ENCODE measurements around the gene AMFR. TPM values are rescaled to one million over a fixed set of nuclear protein-coding genes. Genes with fewer than 3 reads are reported as not detected.

AMFR gene
- total RNA-seq, 1 experiment from 2014 or later = 25.6 TPM

DNA sequence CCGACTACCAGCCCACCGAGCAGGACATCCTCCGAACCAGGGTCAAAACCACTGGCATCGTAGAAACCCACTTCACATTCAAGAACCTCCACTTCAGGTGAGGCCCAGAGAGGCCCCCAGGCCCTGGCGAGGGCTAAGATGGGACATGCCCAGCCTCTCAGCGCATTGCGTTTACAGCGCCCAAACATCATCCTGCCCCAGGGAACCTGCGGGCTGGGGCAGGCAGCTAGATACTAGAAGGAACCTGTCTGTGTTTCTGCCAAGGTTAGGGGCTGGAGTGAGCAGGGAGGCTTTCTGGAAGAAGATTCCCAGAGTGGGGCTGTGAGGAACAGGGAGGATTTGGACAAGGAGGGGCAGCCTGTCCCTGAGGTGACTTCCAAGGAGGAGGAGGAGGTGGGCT lies 90.6 kb downstream of the AMFR start:
- Histone ChIP-seq H3K4me1 (ENCODE audit: insufficient read depth, low read length) (no peaks in the 10 kb centered on the region), H4K91ac (ENCODE audit: insufficient read length, low read depth, low read length) (no peak overlapping the region), H4K20me1 (ENCODE audit: control insufficient read depth, insufficient read depth, insufficient read length) (no peaks in the 10 kb centered on the region), H3K27me3 (ENCODE audit: insufficient read depth, low read length) (no peaks in the 10 kb centered on the region), H3K18ac (ENCODE audit: insufficient read length, low read depth, low read length) (no peak overlapping the region), H3K79me2 (ENCODE audit: insufficient read depth, low read length) (no peaks in the 10 kb centered on the region), H2BK120ac (ENCODE audit: low read depth, low read length, poor library complexity, severe bottlenecking) (no peak overlapping the region), H2AFZ (ENCODE audit: low read length) (no peak overlapping the region), H3K56ac (ENCODE audit: insufficient read length, low read depth, low read length) (no peak overlapping the region), H3K4me2 (ENCODE audit: insufficient read depth, insufficient read length, low read length) (no peak overlapping the region), H3T11ph (ENCODE audit: low read length) (no peak overlapping the region), H2BK12ac (ENCODE audit: insufficient read length, low read depth, low read length) (no peak overlapping the region), H3K23ac (ENCODE audit: insufficient read length, low read depth, low read length) (no peak overlapping the region), H4K8ac (replicated peaks; ENCODE audit: insufficient read length, low read depth, low read length) (no peak overlapping the region), H3K9me3 (ENCODE audit: control insufficient read depth, low read depth, low read length) (no peaks in the 10 kb centered on the region), H4K5ac (ENCODE audit: insufficient read length, low read depth, low read length) (no peak overlapping the region), H3K27ac (ENCODE audit: insufficient read length, low read depth, low read length) (no peak overlapping the region), H3K9ac (ENCODE audit: extremely low read depth, insufficient read length, low read length) (no peak overlapping the region), H3K79me1 (ENCODE audit: insufficient read depth, low read depth, low read length, poor library complexity, severe bottlenecking) (no peaks in the 10 kb centered on the region), H2BK5ac (ENCODE audit: insufficient read length, low read length) (no peak overlapping the region), H3K23me2 (ENCODE audit: insufficient read length, low read depth, low read length, poor library complexity, severe bottlenecking) (no peaks in the 10 kb centered on the region), H2AK5ac (ENCODE audit: insufficient read length, low read length) (no peak overlapping the region), H3K14ac (ENCODE audit: insufficient read depth, low read length) (no peak overlapping the region), H2BK20ac (ENCODE audit: low read depth, low read length, poor library complexity, severe bottlenecking) (no peak overlapping the region), H2BK15ac (ENCODE audit: low read depth, low read length) (no peak overlapping the region), H3K4ac (ENCODE audit: low read depth, low read length) (no peak overlapping the region)
- no peaks in the 10 kb centered on the region for H3K4me1 Mint-ChIP-seq
- no peaks in the 10 kb centered on the region; a peak in 2 of 7 replicates for H3K36me3 Mint-ChIP-seq (ENCODE audit: insufficient read depth in 1 of 3, low read depth in 3 of 3)
- no peaks in the 10 kb centered on the region for H3K9me3 Mint-ChIP-seq
- no peak overlapping the region for H3K4me3 Mint-ChIP-seq
- peaks cover 1% of the 10 kb centered on the region; the same call in 1 of the 2 replicates for H3K27me3 Mint-ChIP-seq (ENCODE audit: low read depth)
- no CpG with 5 or more reads among the region's 9 CpGs for WGBS (ENCODE audit: extremely low coverage, insufficient read length, low lambda C conversion rate)
- peak overlapping the region in 2 of 3 experiments; percentile 53 to 90; a peak in 2 of 7 replicates for H3K27ac Mint-ChIP-seq
- no peak for DNase-seq
- no peak for TF ChIP-seq CTCF (conservative IDR thresholded peaks at IDR 0.05)
